GM19351 (cell line): ENCODE data around the gene RXFP1.

Experiments used
- ATAC-seq: cut with Tn5 transposase; IDR thresholded peaks from one replicate; pipeline ENCODE4 v1.9.1; 2021; ENCODE audit warnings: mild to moderate bottlenecking, moderate library complexity; ENCODE audit not compliant: unreplicated experiment

Gene RXFP1

DNA sequence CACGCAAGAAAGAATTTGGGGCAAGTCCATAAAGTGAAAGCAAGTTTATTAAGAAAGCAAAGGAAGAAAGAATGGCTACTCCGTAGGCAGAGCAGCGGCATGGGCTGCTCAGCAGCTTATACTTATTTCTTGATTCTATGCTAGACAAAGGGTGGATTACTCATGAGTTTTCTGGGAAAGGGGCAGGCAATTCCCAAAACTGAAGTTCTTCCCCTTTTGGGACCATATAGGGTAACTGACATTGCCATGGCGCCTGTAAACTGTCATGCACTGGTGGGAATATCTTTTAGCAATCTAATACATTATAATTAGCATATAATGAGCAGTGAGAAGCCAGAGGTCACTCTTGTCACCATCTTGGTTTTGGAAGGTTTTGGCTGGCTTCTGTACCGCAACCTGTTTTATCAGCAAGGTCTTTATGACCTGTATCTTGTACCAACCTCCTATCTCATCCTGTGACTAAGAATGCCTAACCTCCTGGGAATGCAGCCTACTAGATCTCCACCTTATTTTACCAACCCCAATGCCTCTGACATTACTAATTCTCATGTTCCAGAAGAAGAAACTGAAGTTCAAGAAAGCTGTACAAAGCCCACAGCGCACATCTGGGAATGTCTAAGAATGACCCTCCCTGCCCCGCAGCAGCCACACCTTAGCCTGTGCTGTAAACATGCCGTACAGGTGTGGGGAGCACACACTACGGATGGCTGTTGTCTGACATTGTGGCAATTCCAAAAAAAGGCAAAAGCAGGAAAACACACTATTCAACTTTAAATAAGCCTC, 18.6 kb downstream of the RXFP1 start:
- ATAC-seq: no peak

DNA sequence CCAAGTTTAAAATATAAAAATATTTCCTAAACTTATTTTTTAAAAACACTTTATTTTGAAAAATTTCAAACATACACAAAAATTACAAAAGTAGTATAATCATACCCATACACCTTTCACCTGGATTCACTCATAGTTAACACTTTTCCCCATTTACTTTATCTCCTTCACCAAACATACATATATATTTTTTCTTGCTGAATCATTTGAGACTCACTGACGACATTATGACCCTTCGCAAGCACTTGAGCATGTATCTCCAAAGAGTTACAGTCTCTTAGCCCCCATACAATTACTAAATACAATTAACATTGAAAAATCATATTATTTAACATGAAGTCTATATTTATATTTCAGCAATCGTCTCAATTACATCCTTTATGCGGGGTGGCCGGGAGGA, 19.8 kb downstream of the RXFP1 start:
- no peak for ATAC-seq

DNA sequence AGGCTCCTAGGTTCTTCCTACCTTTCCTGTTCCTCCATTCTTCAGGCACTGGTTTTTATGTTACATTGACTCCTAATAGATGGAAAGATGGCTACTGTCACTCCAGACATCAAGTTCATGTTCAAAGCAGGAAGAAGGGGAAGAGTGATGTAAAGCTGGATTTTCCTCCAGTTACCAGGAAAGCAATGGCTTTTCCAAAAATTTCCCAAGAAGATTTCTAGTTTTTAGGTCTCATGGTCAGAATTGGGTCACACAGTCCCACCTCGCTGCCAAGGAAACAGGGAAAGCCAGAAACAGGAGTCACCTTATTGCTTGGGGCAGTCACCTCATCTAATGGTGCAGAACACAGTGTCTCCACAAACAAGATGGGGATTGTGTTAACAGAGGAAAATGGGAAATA, 21.5 kb downstream of the RXFP1 start:
- ATAC-seq: no peak

DNA sequence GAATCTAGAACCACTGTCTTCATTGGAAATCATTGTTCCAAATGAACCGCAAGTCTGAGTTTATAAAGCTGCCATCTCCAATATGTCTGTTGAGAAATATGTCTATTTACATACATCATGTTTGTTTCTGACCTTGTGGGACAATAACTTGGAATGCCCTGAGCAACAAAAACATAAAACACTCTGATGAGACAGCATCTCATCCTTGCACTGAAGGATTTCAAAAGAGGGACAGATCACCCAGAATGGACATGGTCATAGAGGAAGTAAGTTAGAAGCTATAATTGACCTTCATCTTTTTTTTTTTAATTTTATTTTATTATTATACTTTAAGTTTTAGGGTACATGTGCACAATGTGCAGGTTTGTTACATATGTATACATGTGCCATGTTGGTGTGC, 22.5 kb downstream of the RXFP1 start:
- ATAC-seq: no peak

DNA sequence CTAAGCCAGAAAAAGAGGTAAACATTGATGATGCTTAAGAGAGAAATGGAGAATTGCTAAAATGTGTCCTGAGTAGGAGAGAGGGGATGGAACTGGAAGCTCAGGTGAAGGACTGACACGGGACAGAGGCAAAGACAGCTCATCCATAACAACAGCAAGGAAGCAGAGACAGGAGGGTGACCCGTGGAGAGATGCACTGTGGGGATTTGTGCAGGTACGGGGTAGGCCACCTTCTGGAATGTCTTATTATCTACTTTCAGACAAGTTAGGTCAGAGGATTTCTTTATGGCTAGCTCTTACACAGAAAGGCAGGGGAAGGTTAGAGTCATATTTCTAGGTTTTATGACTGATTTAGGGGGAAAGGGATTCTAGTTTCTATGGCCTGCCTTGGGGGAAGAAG, 31.7 kb downstream of the RXFP1 start:
- no peak for ATAC-seq

DNA sequence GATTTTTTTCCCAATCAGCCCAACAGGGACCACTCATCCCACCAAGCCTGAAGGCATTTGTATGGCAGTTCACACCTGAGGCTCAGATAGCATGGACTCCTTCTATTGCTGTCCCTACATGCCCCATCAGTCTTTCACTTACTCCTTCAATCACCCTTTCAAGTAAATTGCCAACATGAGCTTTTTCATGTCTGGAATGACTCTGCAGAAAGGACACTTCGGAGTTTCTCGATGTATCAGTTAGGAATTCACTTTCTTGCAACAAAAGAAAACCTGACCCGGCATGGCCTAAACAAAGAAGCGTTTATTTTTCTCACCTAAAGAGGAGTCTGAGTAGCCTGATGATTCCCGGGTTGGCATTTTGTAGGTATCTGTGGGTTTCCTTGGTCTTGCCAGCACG, 38.6 kb downstream of the RXFP1 start:
- ATAC-seq: no peak

DNA sequence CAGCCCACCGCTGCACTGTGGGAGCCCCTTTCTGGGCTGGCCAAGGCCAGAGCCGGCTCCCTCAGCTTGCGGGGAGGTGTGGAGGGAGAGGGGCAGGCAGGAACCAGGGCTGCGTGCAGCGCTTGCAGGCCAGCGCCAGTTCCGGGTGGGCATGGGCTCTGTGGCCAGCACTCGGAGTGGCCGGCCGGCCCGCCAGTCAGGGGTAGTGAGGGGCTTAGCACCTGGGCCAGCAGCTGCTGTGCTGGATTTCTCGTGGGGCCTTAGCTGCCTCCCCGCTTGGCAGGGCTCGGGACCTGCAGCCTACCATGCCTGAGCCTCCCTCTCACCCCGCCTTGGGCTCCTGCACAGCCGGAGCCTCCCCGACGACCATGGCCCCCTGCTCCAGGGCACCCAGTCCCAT, 45.2 kb downstream of the RXFP1 start:
- no peak for ATAC-seq

DNA sequence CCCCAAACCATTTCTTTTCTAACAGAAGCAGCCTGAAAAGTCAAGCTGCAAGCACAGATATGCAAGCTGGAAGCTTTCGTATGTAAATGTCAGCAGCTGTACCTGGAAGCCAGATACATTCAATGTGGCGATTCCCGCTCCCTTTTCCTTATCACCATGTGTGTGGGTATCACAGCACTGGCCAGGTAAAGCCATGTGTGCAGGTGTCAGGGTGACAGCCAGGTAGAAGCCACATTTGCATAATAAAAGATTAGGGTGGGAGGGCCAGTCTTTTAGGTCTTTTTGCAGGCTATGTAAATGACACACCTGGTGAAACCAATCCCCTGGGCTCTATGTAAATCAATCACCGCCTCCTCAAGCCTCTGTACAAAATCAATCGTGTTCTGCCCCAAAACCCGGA, 50.1 kb downstream of the RXFP1 start:
- ATAC-seq: no peak

DNA sequence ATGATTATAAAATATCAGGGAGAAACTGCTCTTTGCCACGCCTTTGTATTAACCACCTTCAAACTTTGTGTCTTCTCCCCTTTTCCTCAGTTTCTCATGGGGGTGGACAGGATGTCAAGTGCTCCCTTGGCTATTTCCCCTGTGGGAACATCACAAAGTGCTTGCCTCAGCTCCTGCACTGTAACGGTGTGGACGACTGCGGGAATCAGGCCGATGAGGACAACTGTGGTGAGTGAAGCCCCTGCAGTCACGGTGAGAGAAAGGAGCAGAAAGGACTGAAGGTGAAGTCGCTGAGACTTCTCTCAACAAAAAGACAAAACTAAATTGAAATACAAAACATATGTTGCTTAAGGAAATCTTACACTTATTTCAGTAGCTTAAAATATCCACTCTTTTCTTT, 50.9 kb downstream of the RXFP1 start:
- ATAC-seq: no peak

DNA sequence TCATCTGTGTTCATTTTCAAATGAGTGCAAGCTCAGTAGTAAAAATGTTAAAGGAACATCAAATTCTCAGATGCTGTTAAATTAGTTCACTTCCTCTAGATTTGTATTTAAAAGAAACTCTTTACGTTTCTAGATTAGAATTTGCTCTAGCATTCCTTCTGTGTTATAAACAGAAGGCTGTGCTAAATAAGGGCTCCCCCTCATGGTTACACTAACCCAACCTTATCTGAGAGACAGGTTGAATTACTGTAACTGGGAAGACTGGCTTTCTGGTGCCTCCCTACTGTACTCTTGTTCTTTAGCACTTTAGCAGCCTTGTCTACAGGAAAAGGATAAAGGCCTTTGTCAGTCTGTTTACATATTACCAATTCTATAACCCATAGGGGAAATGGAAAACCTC, 56.8 kb downstream of the RXFP1 start:
- ATAC-seq: peak; percentile 54

DNA sequence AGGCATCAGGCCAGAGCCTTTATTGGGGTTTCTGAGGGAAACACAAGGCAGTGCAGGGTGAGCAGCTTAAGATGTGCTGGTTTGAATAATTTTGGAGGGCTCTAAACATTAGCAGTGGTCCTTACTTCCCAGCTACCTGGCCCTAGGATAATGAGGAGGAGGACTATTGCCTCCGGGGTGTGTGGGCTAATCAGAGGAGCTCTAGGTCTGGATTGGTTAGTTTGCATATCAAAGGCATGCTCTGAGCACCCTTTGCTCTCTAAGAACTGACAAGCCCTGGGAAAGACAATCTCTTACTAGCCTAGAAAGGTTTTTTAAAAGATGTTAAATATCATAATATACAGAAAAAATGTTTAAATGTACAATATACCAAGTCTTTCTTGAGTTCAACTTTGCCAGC, 58.4 kb downstream of the RXFP1 start:
- ATAC-seq: no peak

DNA sequence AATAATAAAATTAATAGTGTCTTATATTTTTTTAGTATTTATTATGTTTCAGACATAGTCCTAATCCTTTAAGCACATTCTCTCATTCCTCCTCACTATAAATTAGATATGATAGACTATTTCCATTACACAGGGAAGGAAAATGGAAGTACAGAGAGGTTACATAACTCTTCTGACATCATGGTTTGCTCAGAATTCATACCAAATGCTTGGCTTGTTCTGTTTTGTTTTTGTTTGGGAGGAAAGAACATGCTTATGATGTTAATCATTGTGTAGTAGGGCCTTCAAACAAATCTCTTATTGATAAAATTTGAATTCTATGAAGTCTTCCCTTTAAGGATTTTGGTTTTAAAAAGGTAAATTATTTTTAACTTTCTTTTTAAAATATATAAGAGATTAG, 59.5 kb downstream of the RXFP1 start:
- no peak for ATAC-seq

DNA sequence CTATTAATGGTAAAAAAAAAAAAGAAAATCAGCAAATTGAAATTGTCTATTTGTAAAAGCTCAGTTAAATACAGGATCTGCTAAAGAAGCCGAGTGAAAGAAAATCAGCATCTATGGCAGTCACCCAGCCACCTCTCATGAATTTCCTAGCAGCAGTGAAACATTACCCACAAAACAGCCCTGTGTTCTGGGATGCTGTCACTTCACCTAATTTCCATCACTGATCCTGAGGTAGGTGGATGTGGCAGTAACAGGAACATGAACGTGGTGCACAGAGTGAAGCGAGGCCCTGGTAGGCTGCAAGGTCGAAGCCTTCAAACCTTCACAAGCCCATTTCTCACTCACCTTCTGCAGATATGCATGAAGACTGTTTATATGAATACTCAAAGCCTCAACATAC, 65.2 kb downstream of the RXFP1 start:
- ATAC-seq: no peak

DNA sequence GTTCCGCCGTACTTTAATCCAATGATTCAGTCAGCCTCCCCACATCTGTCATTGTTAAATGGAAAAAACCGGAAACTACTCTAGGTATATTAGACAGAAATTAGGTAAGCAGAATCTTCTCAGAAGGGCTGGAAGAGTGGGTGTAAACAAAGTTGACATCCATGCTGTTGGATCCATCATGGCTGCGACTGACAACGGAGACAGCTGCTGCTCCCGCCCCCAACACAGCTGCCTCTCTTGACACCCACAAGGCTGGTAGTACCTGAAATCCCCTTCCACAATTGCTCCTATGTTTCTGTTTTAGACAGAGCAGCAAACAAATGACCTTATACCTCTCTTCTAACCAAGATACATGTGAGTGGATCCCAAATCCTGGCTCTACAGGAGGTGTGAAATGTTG, 66.6 kb downstream of the RXFP1 start:
- no peak for ATAC-seq

DNA sequence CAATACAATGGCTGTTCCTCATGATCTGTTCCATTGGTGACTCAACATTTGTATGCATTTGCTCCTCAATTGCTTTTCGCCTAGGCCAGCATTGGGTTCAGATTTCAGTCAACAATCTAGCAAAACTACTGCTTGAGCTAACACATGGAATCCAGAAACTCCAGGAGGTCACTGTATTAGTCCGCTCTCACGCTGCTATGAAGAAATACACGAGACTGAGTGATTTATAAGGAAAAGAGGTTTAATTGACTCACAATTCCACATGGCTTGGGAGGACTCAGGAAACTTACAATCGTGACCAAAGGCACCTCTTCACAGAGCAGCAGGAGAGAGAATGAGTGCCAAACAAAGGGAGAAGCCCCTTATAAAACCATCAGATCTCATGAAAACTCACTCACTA, 67.1 kb downstream of the RXFP1 start:
- ATAC-seq: no peak

DNA sequence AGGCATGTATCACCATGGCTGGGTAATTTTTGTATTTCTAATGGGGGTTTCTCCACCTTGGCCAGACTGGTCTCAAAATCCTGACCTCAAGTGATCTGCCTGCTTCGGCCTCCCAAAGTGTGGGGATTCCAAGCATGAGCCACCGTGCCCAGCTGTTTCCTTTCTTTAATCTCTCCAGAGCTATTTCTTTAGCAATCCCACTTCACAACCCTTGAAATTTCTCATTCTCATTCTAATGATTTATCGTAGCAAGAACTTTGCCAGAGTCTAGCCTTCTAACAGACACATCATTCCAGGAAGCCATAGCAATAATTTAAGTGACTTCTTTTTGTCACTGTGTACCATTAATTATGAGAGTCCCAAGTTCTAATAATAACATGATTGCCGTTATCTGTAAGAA, 68.6 kb downstream of the RXFP1 start:
- no peak for ATAC-seq

DNA sequence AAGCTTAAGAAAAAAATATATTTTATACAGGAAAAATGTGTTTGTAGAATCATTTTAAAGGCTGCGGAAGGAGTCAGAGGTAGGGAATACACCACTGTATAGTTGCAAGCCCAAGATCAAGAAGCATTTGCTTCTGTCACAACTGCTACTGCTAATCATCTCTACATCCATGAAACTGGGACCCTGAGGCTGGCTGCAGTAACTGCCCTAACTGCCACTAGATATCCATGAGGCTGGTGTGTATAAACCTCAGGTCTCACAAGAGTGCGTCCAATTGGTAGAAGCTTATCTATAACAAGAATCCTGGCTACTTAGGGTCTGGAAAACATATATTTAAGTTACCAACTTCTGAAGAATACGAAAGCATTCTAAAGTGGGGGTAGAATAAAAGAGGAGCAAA, 69.1 kb downstream of the RXFP1 start:
- no peak for ATAC-seq

DNA sequence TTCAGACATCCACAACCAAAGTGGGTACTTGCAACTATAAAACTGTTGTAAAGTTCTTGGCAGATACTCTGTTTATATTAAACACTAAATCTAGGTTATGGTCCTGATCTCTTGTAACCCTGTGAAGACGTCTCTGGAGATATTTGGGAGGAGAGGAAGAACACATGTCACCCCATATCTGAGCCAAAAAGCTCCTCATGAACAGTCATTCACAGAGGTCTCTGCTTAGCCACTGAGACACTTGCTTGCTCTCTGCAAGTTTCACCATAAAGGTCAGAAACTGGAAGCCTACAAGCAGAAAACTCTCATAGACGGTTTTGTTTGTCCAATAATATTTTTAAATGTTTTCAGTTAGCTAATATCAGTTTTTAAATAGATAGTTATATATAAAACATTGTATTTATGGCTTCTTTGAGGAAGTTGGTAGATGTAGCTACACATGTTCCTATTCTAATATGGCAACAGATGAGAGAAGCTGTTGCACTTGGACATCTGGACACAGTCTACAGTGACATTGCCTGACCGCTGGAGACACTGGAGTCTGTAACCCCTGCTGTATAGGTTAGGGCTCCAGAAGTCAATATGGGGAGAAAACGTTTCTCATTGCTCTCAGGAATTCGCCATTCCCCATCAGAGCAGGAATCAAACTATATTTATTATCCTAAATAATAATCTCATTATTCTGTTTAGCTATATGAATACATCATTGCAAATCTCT, 76.4 kb downstream of the RXFP1 start:
- ATAC-seq: no peak

DNA sequence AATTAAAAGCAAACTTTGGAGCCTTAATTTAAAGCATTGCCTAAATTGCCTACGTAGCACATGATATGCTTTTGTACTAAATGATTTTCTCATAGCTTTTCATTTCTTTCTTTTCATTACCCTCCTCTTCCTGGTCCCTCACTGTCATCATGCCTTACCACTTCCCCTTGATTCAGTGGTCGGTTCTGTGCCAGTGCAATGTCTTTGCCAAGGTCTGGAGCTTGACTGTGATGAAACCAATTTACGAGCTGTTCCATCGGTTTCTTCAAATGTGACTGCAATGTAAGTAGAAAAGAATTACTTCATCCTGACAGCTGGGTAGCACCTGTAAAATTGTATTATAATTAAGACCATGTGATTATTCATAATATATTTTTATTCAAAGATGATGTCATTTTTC, 77.5 kb downstream of the RXFP1 start:
- ATAC-seq: no peak

DNA sequence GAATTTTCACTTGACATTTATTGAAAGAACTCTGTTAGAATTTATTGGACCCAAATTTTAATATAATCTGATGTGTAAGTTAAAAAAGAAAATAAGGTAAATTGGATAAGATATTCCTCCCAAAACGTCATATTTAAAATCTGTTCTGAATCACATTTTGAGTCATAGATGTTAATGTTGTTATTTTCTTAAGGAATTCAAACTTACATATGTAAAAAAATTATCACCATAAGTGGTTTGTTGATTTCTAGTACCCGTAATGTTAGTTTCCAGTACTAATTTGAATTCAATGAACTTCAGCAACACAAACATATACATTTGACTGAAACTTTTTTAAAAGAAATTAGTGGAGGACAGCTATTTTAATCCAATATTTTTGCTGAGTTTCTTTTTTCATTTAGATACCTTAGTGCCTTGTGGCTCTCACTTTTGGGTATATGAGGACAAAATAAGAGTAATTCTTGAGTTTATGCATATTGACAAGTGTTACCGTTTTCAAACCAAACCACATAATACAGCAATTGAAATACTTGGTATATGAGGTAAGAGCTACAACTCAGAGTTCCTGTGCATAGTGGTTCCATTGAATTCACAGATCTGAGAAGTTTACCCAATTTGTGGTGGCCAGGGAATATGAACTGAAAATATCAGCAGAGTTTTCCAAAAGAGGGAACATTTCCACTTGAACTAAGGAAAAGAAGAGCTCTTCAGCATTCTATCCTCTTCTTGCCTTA, 78.2 kb downstream of the RXFP1 start:
- ATAC-seq: no peak

DNA sequence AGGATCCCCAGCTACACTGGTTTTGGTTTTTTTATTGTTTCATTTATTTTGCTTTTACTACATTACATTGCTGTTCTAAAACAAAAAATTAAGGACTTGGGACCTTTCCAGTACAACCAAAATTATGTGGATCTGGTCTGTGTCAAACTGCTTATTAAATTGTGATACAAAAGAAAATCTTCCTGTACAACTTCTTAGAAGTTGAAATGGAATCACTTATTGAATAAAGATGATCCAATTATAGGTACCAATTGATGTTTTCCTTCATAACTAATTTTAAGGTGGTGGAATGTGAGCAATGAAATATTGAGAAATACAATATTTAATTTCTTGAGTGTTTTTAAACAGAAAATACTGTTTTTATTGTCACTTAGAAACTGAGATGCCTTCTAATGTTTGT, 82.7 kb downstream of the RXFP1 start:
- ATAC-seq: no peak

DNA sequence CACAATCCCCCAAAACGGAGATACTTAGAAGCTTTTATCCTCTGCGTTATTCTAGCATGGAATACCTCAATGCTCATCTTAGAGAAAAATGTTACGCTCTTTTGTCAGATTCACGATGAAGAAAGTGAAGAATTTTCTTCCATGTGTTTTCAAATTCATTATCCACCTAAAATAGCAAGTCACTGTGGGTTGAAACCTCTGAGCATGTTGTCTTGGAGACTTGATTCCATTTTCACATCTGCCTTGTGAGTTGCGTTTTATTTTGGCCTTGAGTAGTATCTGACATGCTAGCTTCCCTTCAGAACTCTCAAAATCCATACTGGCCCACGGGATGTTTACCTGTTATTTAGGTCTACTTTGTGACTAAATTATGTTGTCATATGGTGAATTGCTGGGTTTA, 83.7 kb downstream of the RXFP1 start:
- no peak for ATAC-seq
